HAP-1 (cell line): ENCODE results near the gene FOLH1.
"Not testable (repeated sequence)": the region's sequence is repeated elsewhere in the genome, so short reads cannot be mapped to it uniquely, and the experiment has no call there.

Experiments
- DNase-seq, 2 experiments: peaks; one replicate each; pipeline ENCODE4 v3.0.0-alpha.2; 2016 to 2020; ENCODE audit warnings: low spot score in 2 of 2
- H3K27me3 ChIP-seq: fragments of 250-450 bp; sonication (Bioruptor Pico); 2 replicates; pipeline ENCODE4 v1.5.1; 2020; ENCODE audit warnings: low read depth, mild to moderate bottlenecking, moderate library complexity
- H3K36me3 ChIP-seq: fragments of 250-450 bp; sonication (Bioruptor Pico); replicated peaks from 2 replicates; pipeline ENCODE4 v1.5.1; 2020; ENCODE audit warnings: mild to moderate bottlenecking
- H3K4me1 ChIP-seq: fragments of 250-450 bp; sonication (Bioruptor Pico); 2 replicates; pipeline ENCODE4 v1.5.1; 2020; ENCODE audit warnings: mild to moderate bottlenecking
- H3K4me3 ChIP-seq: fragments of 250-450 bp; sonication (Bioruptor Pico); 2 replicates; pipeline ENCODE4 v1.5.1; 2020; ENCODE audit warnings: mild to moderate bottlenecking, moderate library complexity
- H3K9me3 ChIP-seq: fragments of 250-450 bp; sonication (Bioruptor Pico); 2 replicates; pipeline ENCODE4 v1.5.1; 2020; ENCODE audit warnings: mild to moderate bottlenecking, moderate library complexity
- in situ Hi-C: fragments of 300-500 bp; cut with MboI; formaldehyde crosslinking; loops from 3 replicates; pipeline ENCODE4 v1.14.3; 2020; ENCODE audit warnings: low sequenced_read_pairs, inconsistent platforms, mixed read lengths

The FOLH1 gene

GRCh38 chr11:49206999-49207398 lies 1.4 kb downstream of the FOLH1 start:
- H3K9me3 ChIP-seq, H3K4me1 ChIP-seq, H3K36me3 ChIP-seq, DNase-seq, H3K4me3 ChIP-seq, in situ Hi-C loops, H3K27me3 ChIP-seq: not testable (repeated sequence)

- no peak for DNase-seq
- Histone ChIP-seq H3K36me3 (no peaks in the 10 kb centered on the region), H3K27me3 (no peaks in the 10 kb centered on the region), H3K4me1 (no peaks in the 10 kb centered on the region), H3K4me3 (no peak overlapping the region), H3K9me3 (no peaks in the 10 kb centered on the region)
- in situ Hi-C loops: no loop called here
Observed at GRCh38 chr11:49202287-49202976, 6.0 kb downstream of the FOLH1 start.

GRCh38 chr11:49196775-49197174 lies 11.6 kb downstream of the FOLH1 start:
- H3K36me3 ChIP-seq, DNase-seq, H3K4me3 ChIP-seq, H3K4me1 ChIP-seq, in situ Hi-C loops, H3K9me3 ChIP-seq, H3K27me3 ChIP-seq: not testable (repeated sequence)

GRCh38 chr11:49196002-49196401 lies 12.4 kb downstream of the FOLH1 start:
- H3K27me3 ChIP-seq, H3K9me3 ChIP-seq, H3K4me1 ChIP-seq, DNase-seq, H3K4me3 ChIP-seq, in situ Hi-C loops, H3K36me3 ChIP-seq: not testable (repeated sequence)

GRCh38 chr11:49190287-49190686 lies 18.1 kb downstream of the FOLH1 start:
- in situ Hi-C loops, DNase-seq, H3K27me3 ChIP-seq, H3K9me3 ChIP-seq, H3K4me3 ChIP-seq, H3K4me1 ChIP-seq, H3K36me3 ChIP-seq: not testable (repeated sequence)

GRCh38 chr11:49186225-49186624 lies 22.2 kb downstream of the FOLH1 start:
- H3K4me1 ChIP-seq, H3K9me3 ChIP-seq, DNase-seq, in situ Hi-C loops, H3K4me3 ChIP-seq, H3K36me3 ChIP-seq, H3K27me3 ChIP-seq: not testable (repeated sequence)

GRCh38 chr11:49185597-49185996 lies 22.8 kb downstream of the FOLH1 start:
- H3K27me3 ChIP-seq, H3K4me1 ChIP-seq, H3K36me3 ChIP-seq, DNase-seq, H3K4me3 ChIP-seq, in situ Hi-C loops, H3K9me3 ChIP-seq: not testable (repeated sequence)

- H3K9me3 ChIP-seq, DNase-seq, H3K27me3 ChIP-seq, H3K4me1 ChIP-seq, H3K4me3 ChIP-seq, in situ Hi-C loops, H3K36me3 ChIP-seq: not testable (repeated sequence)
Observed at GRCh38 chr11:49184756-49185155, 23.6 kb downstream of the FOLH1 start.

GRCh38 chr11:49177936-49178335 lies 30.5 kb downstream of the FOLH1 start:
- H3K27me3 ChIP-seq, H3K36me3 ChIP-seq, DNase-seq: not testable (repeated sequence)

GRCh38 chr11:49175378-49175777 lies 33.0 kb downstream of the FOLH1 start:
- H3K4me1 ChIP-seq, H3K27me3 ChIP-seq, H3K9me3 ChIP-seq, DNase-seq, H3K4me3 ChIP-seq, in situ Hi-C loops, H3K36me3 ChIP-seq: not testable (repeated sequence)

More at GRCh38 chr11:49177936-49178335, 30.5 kb downstream of the FOLH1 start:
- in situ Hi-C loops, H3K4me1 ChIP-seq, H3K9me3 ChIP-seq, H3K4me3 ChIP-seq: not testable (repeated sequence)

GRCh38 chr11:49174691-49175366 lies 33.6 kb downstream of the FOLH1 start:
- H3K9me3 ChIP-seq, H3K27me3 ChIP-seq, H3K4me3 ChIP-seq, H3K36me3 ChIP-seq, H3K4me1 ChIP-seq, in situ Hi-C loops, DNase-seq: not testable (repeated sequence)

GRCh38 chr11:49171613-49172012 lies 36.8 kb downstream of the FOLH1 start:
- H3K36me3 ChIP-seq, in situ Hi-C loops, DNase-seq, H3K4me3 ChIP-seq, H3K27me3 ChIP-seq, H3K9me3 ChIP-seq, H3K4me1 ChIP-seq: not testable (repeated sequence)

- H3K9me3 ChIP-seq, H3K4me1 ChIP-seq, in situ Hi-C loops, H3K36me3 ChIP-seq, H3K4me3 ChIP-seq, H3K27me3 ChIP-seq, DNase-seq: not testable (repeated sequence)
Observed at GRCh38 chr11:49169579-49169978, 38.8 kb downstream of the FOLH1 start.

GRCh38 chr11:49168992-49169391 lies 39.4 kb downstream of the FOLH1 start:
- H3K36me3 ChIP-seq, H3K4me1 ChIP-seq, H3K4me3 ChIP-seq, in situ Hi-C loops, H3K9me3 ChIP-seq, DNase-seq, H3K27me3 ChIP-seq: not testable (repeated sequence)

- Histone ChIP-seq H3K27me3 (no peaks in the 10 kb centered on the region), H3K36me3 (no peaks in the 10 kb centered on the region), H3K9me3 (no peaks in the 10 kb centered on the region), H3K4me1 (no peaks in the 10 kb centered on the region), H3K4me3 (no peak overlapping the region)
- no peak for DNase-seq
- in situ Hi-C loops: no loop called here
Observed at GRCh38 chr11:49151211-49151610, 57.2 kb downstream of the FOLH1 start.
